ENCODE measurements around the gene VWA1.
"Not testable (repeated sequence)": the region's sequence is repeated elsewhere in the genome, so short reads cannot be mapped to it uniquely, and the experiment has no call there.

The VWA1 gene

GRCh38 chr1:1482856-1483255, 47.4 kb downstream of the VWA1 start:
- Histone ChIP-seq H3K9me3 (ENCODE audit: insufficient read depth, low read length) (no peaks in the 10 kb centered on the region), H3K27me3 (ENCODE audit: insufficient read depth, insufficient read length) (no peaks in the 10 kb centered on the region), H3K36me3 (ENCODE audit: insufficient read depth, insufficient read length, low read length) (peaks cover 59% of the 10 kb centered on the region), H3K4me3 (ENCODE audit: insufficient read length, low read depth) (no peak overlapping the region), H3K4me1 (ENCODE audit: insufficient read depth, insufficient read length) (no peaks in the 10 kb centered on the region), H3K9ac (ENCODE audit: insufficient read length, low read depth) (no peak overlapping the region)
- no peak for DNase-seq (ENCODE audit: low read depth, low spot score)
- TF ChIP-seq SUZ12 (IDR thresholded peaks at IDR 0.05; ENCODE audit: extremely low read depth, insufficient read depth, insufficient read length) = no peak
- no peak for TF ChIP-seq ZNF274 (IDR thresholded peaks at IDR 0.05; ENCODE audit: low read depth, low read length)
- no peak for TF ChIP-seq YY1 (IDR thresholded peaks at IDR 0.05; ENCODE audit: insufficient read depth, insufficient read length)

GRCh38 chr1:1483714-1484113, 48.2 kb downstream of the VWA1 start:
- Histone ChIP-seq H3K36me3 (ENCODE audit: insufficient read depth, insufficient read length, low read length) (peaks cover 61% of the 10 kb centered on the region), H3K9me3 (ENCODE audit: insufficient read depth, low read length) (no peaks in the 10 kb centered on the region)
- DNase-seq (ENCODE audit: low read depth, low spot score) = no peak

GRCh38 chr1:1484976-1485750, 49.7 kb downstream of the VWA1 start:
- not testable (repeated sequence) for H3K27me3 ChIP-seq (ENCODE audit: insufficient read depth, insufficient read length); H3K4me1 ChIP-seq (ENCODE audit: insufficient read depth, insufficient read length); H3K4me3 ChIP-seq (ENCODE audit: insufficient read length, low read depth); DNase-seq (ENCODE audit: low read depth, low spot score); H3K9me3 ChIP-seq (ENCODE audit: insufficient read depth, low read length); H3K9ac ChIP-seq (ENCODE audit: insufficient read length, low read depth)
- H3K36me3 ChIP-seq (ENCODE audit: insufficient read depth, insufficient read length, low read length) = peaks cover 65% of the 10 kb centered on the region

More at GRCh38 chr1:1483714-1484113, 48.2 kb downstream of the VWA1 start:
- no peak for TF ChIP-seq YY1 (IDR thresholded peaks at IDR 0.05; ENCODE audit: insufficient read depth, insufficient read length)
- TF ChIP-seq SUZ12 (IDR thresholded peaks at IDR 0.05; ENCODE audit: extremely low read depth, insufficient read depth, insufficient read length) = no peak
- TF ChIP-seq ZNF274 (IDR thresholded peaks at IDR 0.05; ENCODE audit: low read depth, low read length) = no peak
- Histone ChIP-seq H3K27me3 (ENCODE audit: insufficient read depth, insufficient read length) (no peaks in the 10 kb centered on the region), H3K9ac (ENCODE audit: insufficient read length, low read depth) (no peak overlapping the region), H3K4me1 (ENCODE audit: insufficient read depth, insufficient read length) (no peaks in the 10 kb centered on the region), H3K4me3 (ENCODE audit: insufficient read length, low read depth) (no peak overlapping the region)

DNA sequence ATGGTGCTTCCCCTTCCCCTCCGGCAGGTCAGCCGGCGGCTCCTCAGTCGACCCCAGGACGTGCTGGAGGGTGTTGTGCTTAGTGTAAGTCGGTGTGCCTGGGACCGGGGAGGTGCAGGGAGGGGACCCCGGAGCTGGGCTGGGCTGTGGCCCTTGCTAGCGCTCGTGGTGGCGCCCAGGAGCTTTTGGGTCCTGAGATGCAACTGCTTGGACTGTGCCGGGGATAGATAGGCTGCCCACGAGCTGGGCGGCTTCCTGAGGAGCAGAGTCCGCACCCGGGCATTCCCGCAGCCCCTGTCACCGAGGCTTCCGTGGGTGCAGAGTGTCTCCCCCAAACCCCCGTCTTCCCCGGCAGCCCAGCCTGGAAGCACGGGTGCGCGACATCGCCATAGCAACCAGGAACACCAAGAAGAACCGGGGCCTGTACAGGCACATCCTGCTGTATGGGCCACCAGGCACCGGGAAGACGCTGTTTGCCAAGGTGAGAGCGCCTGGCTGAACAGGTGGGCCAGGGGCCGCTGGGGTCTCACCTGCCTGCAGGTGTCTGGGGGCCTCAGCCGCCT, 50.3 kb downstream of the VWA1 start:
- H3K9me3 ChIP-seq (ENCODE audit: insufficient read depth, low read length); H3K4me3 ChIP-seq (ENCODE audit: insufficient read length, low read depth); H3K9ac ChIP-seq (ENCODE audit: insufficient read length, low read depth); H3K27me3 ChIP-seq (ENCODE audit: insufficient read depth, insufficient read length); H3K4me1 ChIP-seq (ENCODE audit: insufficient read depth, insufficient read length); DNase-seq (ENCODE audit: low read depth, low spot score): not testable (repeated sequence)
- peaks cover 70% of the 10 kb centered on the region for H3K36me3 ChIP-seq (ENCODE audit: insufficient read depth, insufficient read length, low read length)

DNA sequence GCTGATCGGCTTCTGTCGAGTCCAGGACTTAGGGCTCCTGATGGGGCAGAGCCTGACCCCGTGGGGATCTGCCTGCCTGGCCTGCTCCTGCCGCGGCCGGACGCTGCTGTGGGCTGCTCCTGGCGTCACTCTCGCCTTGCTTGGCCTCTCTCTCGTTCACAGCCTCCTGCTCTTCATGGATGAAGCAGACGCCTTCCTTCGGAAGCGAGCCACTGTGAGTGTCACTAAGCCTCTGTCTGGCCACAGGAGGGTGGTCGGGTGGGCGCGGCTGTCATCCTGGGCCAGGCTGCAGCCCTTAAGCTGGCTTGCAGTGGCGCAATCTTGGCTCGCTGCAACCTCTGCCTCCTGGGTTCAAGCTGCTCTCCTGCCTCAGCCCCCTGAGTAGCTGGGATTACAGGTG, 52.2 kb downstream of the VWA1 start:
- no peak overlapping the region for H3K4me3 ChIP-seq (ENCODE audit: insufficient read length, low read depth)
- no peak for TF ChIP-seq ZNF274 (IDR thresholded peaks at IDR 0.05; ENCODE audit: low read depth, low read length)
- TF ChIP-seq YY1 (IDR thresholded peaks at IDR 0.05; ENCODE audit: insufficient read depth, insufficient read length) = no peak
- TF ChIP-seq SUZ12 (IDR thresholded peaks at IDR 0.05; ENCODE audit: extremely low read depth, insufficient read depth, insufficient read length) = no peak
- DNase-seq (ENCODE audit: low read depth, low spot score) = no peak
- peaks cover 75% of the 10 kb centered on the region for H3K36me3 ChIP-seq (ENCODE audit: insufficient read depth, insufficient read length, low read length)
- H3K4me1 ChIP-seq (ENCODE audit: insufficient read depth, insufficient read length) = no peaks in the 10 kb centered on the region
- peaks cover 14% of the 10 kb centered on the region; the same call in 1 of the 2 replicates for H3K9me3 ChIP-seq (ENCODE audit: insufficient read depth, low read length)
- H3K27me3 ChIP-seq (ENCODE audit: insufficient read depth, insufficient read length) = no peaks in the 10 kb centered on the region
- no peak overlapping the region for H3K9ac ChIP-seq (ENCODE audit: insufficient read length, low read depth)

DNA sequence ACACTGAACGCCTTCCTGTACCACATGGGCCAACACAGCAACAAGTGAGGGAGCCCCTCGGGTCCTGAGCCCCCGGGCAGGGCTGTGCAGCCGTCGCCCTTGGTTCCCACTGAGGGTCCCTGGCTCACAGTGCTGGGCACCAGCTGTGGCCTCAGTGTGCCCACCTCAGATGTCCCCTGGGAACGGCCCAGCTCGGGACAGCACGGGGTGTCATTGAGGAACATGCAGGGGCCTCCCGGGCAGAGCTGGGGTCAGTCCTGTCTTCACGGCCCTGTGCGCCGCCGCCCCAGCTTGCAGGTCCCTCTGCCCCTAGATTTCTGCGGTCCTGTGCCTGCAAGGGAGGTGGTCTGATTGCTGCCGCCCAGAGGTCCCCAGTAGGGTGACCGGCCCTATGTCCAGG, 53.7 kb downstream of the VWA1 start:
- Histone ChIP-seq H3K9me3 (ENCODE audit: insufficient read depth, low read length) (peaks cover 14% of the 10 kb centered on the region; the same call in 1 of the 2 replicates), H3K4me3 (ENCODE audit: insufficient read length, low read depth) (no peak overlapping the region), H3K36me3 (ENCODE audit: insufficient read depth, insufficient read length, low read length) (peaks cover 70% of the 10 kb centered on the region), H3K9ac (ENCODE audit: insufficient read length, low read depth) (no peak overlapping the region), H3K27me3 (ENCODE audit: insufficient read depth, insufficient read length) (no peaks in the 10 kb centered on the region), H3K4me1 (ENCODE audit: insufficient read depth, insufficient read length) (no peaks in the 10 kb centered on the region)
- TF ChIP-seq YY1 (IDR thresholded peaks at IDR 0.05; ENCODE audit: insufficient read depth, insufficient read length) = no peak
- DNase-seq (ENCODE audit: low read depth, low spot score) = no peak

GRCh38 chr1:1489861-1490260, 54.4 kb downstream of the VWA1 start:
- peaks cover 71% of the 10 kb centered on the region for H3K36me3 ChIP-seq (ENCODE audit: insufficient read depth, insufficient read length, low read length)
- no peak for DNase-seq (ENCODE audit: low read depth, low spot score)

More at GRCh38 chr1:1489861-1490260, 54.4 kb downstream of the VWA1 start:
- TF ChIP-seq ZNF274 (IDR thresholded peaks at IDR 0.05; ENCODE audit: low read depth, low read length) = no peak
- Histone ChIP-seq H3K4me3 (ENCODE audit: insufficient read length, low read depth) (no peak overlapping the region), H3K9me3 (ENCODE audit: insufficient read depth, low read length) (peaks cover 14% of the 10 kb centered on the region; the same call in 1 of the 2 replicates), H3K27me3 (ENCODE audit: insufficient read depth, insufficient read length) (no peaks in the 10 kb centered on the region), H3K4me1 (ENCODE audit: insufficient read depth, insufficient read length) (no peaks in the 10 kb centered on the region), H3K9ac (ENCODE audit: insufficient read length, low read depth) (no peak overlapping the region)

All from NT2/D1 (cell line).